GM12892 (cell line): ENCODE data around the gene SEMA3C.

Source experiments
- DNase-seq: peaks from one replicate; pipeline ENCODE4 v3.0.0; 2011; ENCODE audit not compliant: insufficient read length
- FAIRE-seq: peaks from 2 replicates; lab custom pipeline; 2011; peaks lifted over from hg19 to GRCh38; lab: Jason Lieb, UNC
- POLR2A ChIP-seq: IDR thresholded peaks from 2 replicates; pipeline ENCODE4 v1.6.1; 2011; ENCODE audit warnings: low read depth, low read length, control low read depth
- POLR2AphosphoS5 ChIP-seq: IDR thresholded peaks from 2 replicates; pipeline ENCODE4 v1.6.1; 2011; ENCODE audit warnings: low read depth, low read length, control low read depth
- TAF1 ChIP-seq: IDR thresholded peaks from 2 replicates; pipeline ENCODE4 v1.6.1; 2011; ENCODE audit warnings: low read depth, mild to moderate bottlenecking, control low read depth, low read length, borderline replicate concordance

SEMA3C gene

GRCh38 chr7:80699045-80699638, 219.7 kb downstream of the SEMA3C start:
- TF ChIP-seq POLR2A, result no peak
- no peak for TF ChIP-seq TAF1
- no peak for TF ChIP-seq POLR2AphosphoS5
- DNase-seq (no peak), FAIRE-seq (peak; percentile 90)
